Stromal cell of bone marrow (primary cell): Measurements from ENCODE around the gene ZNF462.

Source experiments
- DNase-seq: peaks from one replicate; pipeline ENCODE4 v3.0.0-alpha.2; 2012; ENCODE audit warnings: low read depth

The ZNF462 gene

DNA sequence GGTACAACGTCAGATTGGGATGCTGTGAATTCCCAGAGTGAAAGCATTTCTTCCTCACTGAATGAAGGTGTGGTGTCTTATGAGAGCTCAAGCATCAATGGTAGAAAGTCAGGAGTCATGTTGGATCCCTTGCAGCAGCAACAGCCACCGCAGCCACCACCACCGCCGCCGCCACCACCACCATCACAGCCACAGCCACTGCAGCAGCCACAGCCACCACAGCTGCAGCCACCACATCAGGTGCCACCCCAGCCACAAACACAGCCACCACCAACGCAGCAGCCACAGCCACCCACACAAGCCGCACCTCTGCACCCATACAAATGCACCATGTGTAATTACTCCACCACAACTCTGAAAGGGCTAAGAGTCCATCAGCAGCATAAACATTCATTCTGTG is 62.4 kb downstream of the ZNF462 start:
- DNase-seq: no peak

DNA sequence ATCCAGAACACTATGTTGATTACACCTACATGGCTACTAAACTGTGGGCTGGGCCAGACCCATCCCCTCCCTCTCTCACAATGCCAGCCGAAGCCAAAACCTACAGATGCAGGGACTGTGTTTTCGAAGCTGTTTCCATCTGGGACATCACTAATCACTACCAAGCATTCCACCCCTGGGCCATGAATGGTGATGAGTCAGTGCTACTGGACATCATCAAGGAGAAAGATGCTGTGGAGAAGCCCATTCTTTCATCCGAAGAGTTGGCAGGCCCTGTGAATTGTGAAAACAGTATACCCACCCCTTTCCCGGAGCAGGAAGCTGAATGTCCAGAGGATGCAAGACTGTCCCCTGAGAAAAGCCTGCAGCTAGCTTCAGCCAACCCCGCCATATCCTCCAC is 65.0 kb downstream of the ZNF462 start:
- DNase-seq: no peak

DNA sequence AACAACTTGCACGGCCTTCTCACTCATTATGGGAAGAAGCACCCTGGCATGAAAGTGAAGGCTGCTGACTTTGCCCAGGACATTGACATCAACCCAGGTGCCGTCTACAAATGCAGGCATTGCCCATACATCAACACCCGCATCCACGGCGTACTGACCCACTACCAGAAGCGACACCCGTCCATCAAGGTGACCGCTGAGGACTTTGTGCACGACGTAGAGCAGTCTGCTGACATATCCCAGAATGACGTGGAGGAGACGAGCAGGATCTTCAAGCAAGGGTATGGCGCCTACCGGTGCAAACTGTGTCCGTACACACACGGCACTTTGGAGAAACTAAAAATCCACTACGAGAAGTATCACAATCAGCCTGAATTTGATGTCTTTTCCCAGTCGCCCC is 65.4 kb downstream of the ZNF462 start:
- DNase-seq: no peak

DNA sequence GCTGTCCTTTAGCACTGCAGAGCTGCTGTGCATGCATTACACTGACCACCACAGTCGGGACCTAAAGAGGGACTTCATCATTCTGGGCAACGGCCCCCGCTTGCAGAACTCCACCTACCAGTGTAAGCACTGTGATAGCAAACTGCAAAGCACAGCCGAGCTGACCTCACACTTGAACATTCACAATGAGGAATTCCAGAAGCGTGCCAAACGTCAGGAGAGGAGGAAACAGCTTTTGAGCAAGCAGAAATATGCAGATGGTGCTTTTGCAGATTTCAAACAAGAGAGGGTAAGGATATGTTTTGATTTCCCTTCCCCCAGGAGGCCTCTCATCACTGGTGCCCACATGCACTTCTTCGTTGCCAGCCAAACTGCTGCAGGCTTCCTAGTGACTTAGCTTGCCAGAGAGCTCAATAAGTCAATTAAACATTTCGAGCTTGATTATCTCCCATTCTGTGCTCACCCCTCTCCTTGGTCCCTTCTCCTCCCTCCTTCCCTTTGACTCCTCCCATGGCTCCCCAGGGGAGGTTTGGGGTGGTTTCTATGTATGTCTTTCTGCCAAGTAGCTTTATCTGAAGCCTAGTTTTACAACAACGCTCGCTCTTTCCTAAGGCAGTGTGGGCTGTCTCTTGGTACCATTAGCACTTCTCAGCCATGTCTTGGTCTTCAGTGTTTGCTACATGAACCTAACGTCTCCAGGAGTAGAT is 66.7 kb downstream of the ZNF462 start:
- DNase-seq: no peak

DNA sequence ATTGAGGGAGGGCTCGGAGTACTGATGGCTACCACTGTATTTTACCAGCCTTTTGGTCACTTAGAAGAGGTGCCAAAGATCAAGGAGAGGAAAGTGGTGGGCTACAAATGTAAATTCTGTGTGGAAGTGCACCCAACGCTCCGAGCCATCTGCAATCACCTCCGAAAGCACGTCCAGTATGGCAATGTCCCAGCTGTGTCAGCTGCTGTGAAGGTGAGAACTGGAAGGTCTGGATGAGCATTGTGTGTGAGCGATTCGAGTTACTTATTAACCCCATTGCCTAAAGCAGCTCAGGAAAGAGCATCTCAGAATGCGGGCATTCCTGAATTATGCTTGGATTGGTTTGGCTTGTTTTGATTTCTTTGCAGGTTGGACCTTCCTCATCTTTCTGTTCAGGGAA is 67.5 kb downstream of the ZNF462 start:
- DNase-seq: no peak

DNA sequence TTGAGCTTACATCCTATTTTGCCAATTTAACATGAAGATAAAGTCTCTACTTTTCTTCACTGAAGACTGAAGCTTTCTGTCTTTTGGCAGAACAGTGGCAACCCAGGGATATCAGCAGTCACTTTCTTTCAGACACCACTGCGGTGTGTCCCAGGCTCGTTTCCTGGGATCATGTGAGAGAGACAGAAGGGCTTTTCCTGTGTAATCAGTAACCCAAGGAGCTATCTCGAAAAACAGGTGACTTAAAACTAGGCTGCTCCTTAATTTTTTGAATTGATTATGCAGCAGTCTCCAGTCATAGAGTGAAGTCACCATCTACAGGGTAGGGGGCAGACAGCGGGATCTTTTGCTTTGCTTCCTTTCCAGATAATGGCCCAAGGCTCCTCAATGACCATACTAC is 68.5 kb downstream of the ZNF462 start:
- no peak for DNase-seq

DNA sequence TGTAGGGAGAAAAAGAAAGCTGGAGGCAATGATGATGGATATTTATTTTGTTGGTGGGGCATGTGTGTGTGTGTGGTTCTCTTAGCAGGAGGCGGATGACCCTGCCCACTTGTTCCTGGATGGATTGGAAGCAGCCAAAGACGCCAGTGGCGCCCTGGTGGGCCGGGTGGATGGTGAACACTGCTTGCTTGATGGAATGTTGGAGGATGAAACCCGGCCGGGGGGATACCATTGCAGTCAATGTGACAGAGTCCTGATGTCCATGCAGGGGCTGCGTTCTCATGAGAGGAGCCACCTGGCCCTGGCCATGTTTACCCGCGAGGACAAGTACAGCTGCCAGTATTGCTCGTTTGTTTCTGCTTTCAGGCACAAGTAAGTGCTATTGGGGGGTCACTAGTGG is 69.2 kb downstream of the ZNF462 start:
- no peak for DNase-seq

DNA sequence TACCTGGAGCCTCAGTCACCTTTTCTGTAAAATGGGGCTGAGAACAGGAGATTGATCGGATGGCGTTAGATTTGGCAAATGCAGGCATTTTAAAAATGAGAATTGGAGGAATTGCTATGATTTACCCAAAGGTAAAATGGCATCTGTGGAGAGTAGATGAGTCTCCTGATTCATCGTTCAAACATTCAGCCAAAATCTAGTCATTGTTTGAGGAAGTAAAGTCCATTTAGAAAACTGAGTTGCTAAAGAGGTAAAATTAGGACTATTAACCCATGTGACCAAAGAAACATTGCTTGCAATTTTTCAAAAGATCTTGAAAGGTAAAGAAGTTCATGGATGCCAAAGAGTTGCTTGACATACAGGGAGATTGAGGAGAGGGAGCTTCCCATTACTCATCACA is 69.7 kb downstream of the ZNF462 start:
- no peak for DNase-seq

DNA sequence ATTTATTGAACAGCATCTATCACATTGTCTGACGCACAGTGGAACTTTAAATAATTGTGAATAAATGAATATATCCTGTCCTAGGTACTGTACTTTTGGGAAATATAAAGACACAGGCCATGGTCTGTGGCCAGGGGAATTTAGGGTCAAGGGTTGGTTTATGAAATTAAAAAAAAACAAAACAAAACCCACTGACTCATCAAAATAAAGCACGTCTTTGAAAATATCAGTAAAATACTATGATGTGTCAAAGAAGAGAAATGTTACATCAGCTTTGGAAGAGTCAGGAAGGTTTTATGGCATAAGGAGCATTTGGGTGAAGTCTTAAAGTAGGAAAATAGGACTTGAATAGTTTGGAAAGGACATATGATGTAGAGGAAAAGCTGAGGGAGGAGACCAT is 70.5 kb downstream of the ZNF462 start:
- no peak for DNase-seq

DNA sequence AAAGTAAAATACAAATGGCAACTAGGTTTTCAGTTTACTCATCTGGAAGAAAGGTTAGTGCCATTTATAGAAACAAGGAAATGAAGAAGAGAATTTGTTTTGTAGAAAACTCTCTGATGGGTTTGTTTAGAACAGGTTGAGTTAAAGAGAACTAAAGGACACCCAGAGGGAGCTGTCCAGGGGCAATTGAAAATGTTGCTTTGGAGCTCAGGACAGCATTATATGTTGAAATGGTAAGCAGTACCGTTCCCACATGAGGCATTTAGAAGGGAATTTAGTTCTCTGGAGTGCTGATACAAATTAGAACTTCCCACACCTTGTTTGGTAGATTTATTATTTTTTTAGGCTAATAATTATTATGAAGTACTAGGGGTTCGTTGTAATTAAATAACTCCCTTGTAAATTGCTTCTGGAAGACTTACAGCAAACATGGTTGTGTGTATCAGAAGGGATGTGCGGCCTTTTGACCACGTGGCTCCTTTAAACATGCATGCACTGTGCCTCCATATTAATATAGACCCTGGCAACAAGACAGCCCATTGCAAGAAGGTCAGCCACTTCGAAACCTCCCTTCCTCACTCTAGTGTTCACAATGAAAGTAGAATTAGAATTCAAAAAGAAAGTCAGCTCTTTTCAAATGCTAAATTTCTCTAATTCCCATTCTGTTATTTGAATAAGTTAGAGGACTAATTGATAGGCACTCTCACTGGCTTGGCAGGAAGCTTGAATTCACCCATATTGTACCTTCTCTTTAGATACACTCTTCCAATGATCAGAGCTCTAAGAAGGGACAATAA is 71.7 kb downstream of the ZNF462 start:
- no peak for DNase-seq

DNA sequence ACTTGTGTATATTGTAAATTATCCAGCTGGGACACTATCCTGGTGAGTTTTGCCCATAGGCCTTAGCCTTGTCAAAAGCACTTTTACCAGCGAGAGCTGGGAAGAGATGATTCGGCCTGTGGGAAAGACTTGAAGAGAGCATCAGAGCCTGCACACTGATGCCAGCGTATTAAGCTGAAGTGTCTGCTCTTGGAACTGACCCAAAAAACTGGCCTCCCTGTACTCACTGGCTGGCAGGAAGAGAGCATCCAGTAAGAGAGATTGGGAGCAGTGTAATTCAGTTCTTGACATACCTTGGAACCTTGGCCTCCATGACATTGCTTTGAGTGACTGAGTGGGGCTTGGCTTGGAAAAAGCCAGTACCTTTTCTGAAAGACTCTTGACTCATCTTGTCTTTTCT is 73.7 kb downstream of the ZNF462 start:
- DNase-seq: no peak

DNA sequence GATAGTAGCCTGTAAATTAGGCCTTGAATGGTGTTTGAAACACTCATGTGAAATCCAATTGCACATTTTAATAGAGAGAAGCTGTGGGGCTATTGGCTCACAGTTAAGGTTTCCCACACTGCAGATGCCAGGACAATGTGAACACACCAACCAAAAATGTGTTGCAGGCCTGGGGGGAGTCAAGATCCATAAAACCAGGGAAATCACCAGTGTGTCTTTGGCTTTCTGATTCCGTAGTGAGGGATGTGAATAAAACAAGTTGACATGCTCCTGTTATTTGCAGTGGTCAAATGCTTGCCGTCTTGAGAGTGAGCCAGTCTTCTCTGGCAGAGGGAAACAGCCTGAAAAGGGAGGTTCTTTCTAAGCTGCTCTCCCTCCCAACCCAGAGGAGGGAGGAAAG is 79.0 kb downstream of the ZNF462 start:
- DNase-seq: no peak

DNA sequence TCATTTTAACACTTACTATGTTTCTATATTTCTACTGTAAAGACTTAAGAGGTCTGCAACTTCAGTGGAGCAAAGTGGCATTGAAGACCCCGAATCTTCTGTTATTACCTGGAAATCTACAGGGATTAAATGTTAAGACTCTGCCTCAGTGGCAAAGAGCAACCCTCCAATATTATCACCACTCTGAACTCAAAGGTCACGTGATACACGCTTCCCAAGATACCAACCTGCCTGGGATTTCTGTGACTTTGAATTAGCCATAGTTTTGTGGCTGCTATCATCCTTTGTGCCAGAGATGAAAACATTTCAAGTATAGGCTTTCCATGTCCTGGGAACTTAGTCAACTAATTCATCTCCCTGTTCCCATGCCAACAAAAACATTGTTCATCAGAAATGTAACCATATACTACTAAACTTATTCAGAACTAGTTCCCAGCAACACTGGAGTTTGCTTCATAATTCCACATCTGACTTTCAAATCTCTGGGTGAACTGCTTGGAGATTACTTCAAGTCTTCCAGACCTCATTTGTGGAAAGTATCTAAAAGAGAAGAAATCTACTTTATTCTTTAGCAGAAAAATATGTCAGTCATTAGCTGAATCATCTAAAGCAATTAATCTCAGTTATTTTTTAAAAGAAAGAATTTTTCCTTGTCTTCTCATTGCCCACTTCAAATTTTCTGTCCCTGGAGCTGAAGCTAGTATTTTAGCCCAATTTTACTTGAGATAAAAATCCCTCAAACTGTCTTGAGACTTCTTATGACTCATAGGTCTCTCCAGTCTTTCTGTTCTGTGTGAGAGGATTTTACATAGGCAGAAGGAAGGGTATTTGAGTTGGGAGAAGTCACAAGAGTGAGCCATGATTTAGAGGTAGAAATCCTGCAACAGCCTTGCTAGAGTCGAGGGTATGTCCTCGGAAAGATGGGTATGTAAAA is 83.0 kb downstream of the ZNF462 start:
- DNase-seq: peak; percentile 91

DNA sequence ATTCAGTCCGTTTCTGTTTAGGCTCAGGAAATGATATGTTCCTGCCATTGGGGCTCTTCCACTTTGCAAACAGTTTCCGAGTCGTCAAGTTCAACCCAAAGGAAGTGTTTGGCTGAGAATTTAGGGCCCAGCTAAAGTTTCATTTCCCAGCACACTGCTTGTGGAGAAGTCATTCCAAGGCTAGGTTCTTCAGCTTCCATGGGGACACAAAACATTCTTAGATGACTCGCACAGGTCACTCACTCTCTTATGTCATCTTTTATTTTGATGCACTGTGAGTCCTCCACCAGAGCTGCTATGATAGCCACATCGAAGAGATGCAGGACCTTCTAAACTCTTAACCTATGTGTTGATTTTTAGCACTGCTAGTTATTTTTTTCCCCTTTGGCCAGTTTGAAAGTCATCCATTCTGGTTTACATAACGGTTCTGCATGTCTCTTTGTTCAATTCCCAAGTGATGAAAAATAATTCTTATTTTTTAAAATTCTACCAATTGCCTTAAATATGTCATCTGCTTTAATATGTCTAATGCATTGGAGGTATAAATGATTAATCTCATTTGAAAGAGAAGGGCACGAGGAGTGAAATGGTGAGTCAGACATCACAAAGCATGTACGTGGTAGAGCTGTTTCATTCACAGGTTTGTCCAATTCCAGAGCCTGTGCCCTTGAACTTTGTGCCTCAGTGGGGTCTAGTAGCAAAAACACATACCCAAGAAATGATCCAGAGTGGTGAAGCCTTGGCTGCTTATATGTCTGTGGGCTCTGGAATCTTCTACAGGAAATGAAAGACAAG is 84.3 kb downstream of the ZNF462 start:
- DNase-seq: no peak

DNA sequence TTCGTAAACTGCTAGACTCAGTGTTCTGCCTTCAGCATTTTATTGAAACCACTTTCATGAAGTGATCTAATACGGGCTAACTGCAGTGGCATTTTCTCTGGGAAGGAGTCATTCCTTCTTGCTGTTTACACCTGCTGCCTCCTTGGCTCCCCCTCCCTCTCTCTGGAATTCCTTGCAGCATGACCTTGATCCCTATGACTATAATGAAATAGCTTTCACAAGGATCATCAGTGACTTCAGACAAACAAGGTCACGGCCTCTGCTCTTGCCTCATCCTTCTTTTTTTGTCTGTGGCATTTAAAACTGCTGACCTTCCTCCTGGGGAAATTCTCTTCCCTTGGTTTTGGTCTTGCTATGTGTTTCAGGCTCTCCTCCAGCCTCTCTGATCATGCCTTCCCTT is 90.2 kb downstream of the ZNF462 start:
- no peak for DNase-seq

DNA sequence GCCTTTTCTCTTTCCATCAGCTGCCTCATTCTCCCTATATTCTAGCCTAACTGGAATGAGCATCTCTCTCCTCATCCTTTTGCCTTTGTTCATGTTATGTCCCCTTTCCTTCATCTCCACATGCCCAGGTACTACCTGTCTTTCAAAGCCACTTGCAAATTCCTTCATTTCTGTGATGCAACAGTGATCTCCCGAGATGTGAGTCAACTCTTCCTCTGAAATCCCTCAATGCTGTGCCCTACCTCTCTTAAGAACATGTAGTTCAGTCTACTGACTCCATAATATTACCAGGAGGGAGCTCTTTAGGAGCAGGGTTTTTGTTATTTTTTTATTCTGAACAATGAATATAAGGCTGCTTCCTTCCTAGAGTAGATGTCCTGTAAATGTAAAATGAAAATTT is 91.6 kb downstream of the ZNF462 start:
- DNase-seq: no peak

DNA sequence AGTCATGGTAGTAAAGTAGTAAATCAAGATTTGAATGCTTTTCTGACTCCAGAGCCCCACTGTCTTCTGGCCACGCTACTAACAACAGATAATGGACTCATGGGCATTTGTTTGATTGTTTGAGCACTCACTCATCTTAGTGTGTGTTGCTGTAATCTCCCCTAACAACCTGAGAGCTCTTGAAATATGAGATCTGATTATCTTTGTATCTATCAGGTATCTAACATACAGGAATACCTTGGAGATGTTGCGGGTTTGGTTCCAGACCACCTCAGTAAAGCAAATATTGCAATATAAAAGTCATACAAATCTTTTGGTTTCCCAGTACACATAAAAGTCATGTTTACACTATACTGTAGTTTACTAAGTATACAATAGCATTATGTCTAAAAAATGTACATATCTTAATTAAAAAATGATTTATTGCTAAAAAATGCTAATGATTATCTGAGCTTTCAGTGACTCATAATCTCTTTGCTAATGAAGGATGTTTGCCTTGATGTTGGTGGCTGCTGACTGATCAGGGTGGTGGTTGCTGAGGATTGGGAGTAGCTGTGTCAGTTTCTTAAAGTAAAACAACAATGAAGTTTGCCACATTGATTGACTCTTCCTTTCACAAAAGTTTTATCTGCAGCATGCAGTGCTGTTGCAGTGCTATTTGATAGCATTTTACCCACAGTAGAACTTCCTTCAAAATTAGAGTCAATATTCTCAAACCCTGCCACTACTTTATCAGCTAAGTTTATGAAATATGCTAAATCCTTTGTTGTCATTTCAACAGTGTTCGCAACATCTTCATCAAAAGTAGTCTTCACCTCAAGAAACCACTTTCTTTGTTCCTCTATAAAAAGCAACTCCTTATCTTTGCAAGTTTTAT is 92.2 kb downstream of the ZNF462 start:
- DNase-seq: no peak

DNA sequence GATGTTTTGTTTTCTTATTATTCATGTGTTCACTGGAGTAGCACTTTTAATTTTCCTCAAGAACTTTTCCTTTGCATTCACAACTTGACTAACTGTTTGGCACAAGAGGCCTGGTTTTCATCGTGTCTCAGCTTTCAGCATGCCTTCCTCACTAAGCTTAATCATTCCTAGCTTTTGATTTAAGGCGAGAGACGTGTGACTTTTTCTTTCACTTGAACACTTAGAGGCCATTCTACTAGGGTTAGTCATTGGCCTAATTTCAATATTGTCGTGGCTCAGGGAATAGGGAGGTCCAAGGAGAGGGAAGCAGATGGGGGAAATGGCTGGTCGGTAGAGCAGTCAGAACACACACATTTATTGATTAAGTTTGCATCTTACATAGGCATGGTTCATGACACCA is 94.0 kb downstream of the ZNF462 start:
- DNase-seq: peak; percentile 69

DNA sequence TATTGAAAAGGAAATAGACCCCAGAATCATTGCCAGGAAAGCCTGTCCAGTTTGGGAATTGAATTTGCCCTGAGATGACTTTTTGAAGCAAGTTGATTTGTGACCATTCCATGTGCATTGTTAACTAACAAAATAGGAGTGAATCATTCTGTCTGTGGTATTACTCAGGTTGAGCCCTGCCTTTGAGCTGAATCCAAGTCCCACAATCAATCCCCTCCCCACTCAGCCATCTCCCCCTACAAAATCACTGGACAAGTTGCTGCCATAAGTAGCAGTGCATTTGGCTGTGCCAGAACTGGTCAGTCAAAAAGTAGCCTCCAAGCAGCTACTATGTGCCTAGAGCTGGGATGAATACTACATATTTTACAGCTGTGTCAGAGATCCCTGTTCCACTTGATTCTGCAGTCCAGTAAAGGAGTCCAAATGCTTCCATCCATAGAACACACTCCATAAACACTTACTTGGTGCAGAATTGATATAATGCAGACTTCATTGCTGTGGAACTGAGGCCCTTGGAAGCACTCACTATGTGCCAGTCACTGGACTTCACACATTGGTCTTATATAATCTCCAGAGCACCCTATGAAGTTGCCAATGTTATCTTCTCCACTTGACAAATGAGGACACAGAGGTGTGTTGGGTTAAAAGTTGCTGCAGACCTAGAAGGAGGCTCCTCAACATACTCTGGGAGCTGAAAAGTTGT is 96.1 kb downstream of the ZNF462 start:
- DNase-seq: no peak

DNA sequence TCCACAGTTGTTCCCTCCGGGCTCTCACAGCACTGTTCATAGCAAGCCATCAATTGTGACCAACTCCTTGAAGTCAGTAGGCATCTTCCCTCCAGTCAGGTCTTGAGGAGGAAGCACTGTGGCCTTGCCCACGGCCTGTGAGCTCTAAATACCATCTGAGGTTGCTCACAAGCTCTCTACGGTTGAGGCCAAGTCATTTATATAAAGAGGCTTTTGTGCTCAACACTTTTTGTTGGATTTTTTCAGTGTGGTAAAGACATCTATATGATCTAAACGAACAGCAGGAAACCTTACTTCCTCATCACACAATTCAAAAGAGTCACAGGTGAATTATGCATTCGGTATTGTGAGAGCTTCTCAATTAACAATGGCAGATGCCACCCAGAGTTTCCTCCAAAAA is 97.3 kb downstream of the ZNF462 start:
- no peak for DNase-seq
